Astrocyte (in vitro differentiated cells and primary cell): ENCODE measurements around the gene DCBLD1. TPM values are rescaled to one million over a fixed set of nuclear protein-coding genes. Genes with fewer than 3 reads are reported as not detected.
"Not testable (repeated sequence)": the region's sequence is repeated elsewhere in the genome, so short reads cannot be mapped to it uniquely, and the experiment has no call there.

Source experiments
- DNase-seq: peaks from one replicate; pipeline ENCODE4 v3.0.0-alpha.2; 2010; ENCODE audit warnings: low read depth
- FAIRE-seq: peaks from 2 replicates; lab custom pipeline; 2011; peaks lifted over from hg19 to GRCh38; lab: Jason Lieb, UNC
- H2AFZ ChIP-seq: 2 replicates; pipeline ENCODE4 v1.6.0; 2012; ENCODE audit warnings: low read depth, low read length, inconsistent platforms
- H3K27ac ChIP-seq: 2 replicates; pipeline ENCODE4 v1.5.1; 2011; ENCODE audit warnings: low read depth, low read length, inconsistent platforms
- H3K27me3 ChIP-seq: 2 replicates; pipeline ENCODE4 v1.6.0; 2011; ENCODE audit warnings: low read length, inconsistent platforms; ENCODE audit not compliant: insufficient read depth
- H3K36me3 ChIP-seq: 2 replicates; pipeline ENCODE4 v1.5.1; 2011; ENCODE audit warnings: low read length, inconsistent platforms; ENCODE audit not compliant: insufficient read depth
- H3K4me1 ChIP-seq: 2 replicates; pipeline ENCODE4 v1.5.1; 2011; ENCODE audit warnings: low read length, inconsistent platforms; ENCODE audit not compliant: insufficient read depth
- H3K4me2 ChIP-seq: 2 replicates; pipeline ENCODE4 v1.6.0; 2012; ENCODE audit warnings: low read length, inconsistent platforms
- H3K4me3 ChIP-seq: 2 replicates; pipeline ENCODE4 v1.5.1; 2011; ENCODE audit warnings: low read depth, mild to moderate bottlenecking, low read length, inconsistent platforms; ENCODE audit not compliant: insufficient read depth
- H3K79me2 ChIP-seq: 2 replicates; pipeline ENCODE4 v1.6.0; 2012; ENCODE audit warnings: mild to moderate bottlenecking, low read length, inconsistent platforms; ENCODE audit not compliant: insufficient read depth
- H3K9ac ChIP-seq: 2 replicates; pipeline ENCODE4 v1.6.0; 2012; ENCODE audit warnings: mild to moderate bottlenecking, low read length, inconsistent platforms
- H3K9me3 ChIP-seq: 2 replicates; pipeline ENCODE4 v1.5.1; 2012; ENCODE audit warnings: low read depth, mild to moderate bottlenecking, low read length, inconsistent platforms; ENCODE audit not compliant: insufficient read depth
- H4K20me1 ChIP-seq: 2 replicates; pipeline ENCODE4 v1.6.0; 2012; ENCODE audit warnings: low read length, inconsistent platforms; ENCODE audit not compliant: insufficient read depth
- H3K27ac Mint-ChIP-seq: one replicate; pipeline ENCODE4 v1.8.0; 2021; ENCODE audit warnings: mild to moderate bottlenecking, mixed read lengths; ENCODE audit not compliant: unreplicated experiment
- H3K27me3 Mint-ChIP-seq: one replicate; pipeline ENCODE4 v1.8.0; 2021; ENCODE audit warnings: low read depth, mixed read lengths; ENCODE audit not compliant: unreplicated experiment
- H3K36me3 Mint-ChIP-seq: one replicate; pipeline ENCODE4 v1.8.0; 2021; ENCODE audit warnings: low read depth, mixed read lengths; ENCODE audit not compliant: unreplicated experiment
- H3K4me1 Mint-ChIP-seq: one replicate; pipeline ENCODE4 v1.8.0; 2021; ENCODE audit warnings: low read depth, mixed read lengths; ENCODE audit not compliant: unreplicated experiment
- H3K4me3 Mint-ChIP-seq: one replicate; pipeline ENCODE4 v1.8.0; 2021; ENCODE audit warnings: mild to moderate bottlenecking, moderate library complexity, mixed read lengths; ENCODE audit not compliant: unreplicated experiment
- H3K9me3 Mint-ChIP-seq: one replicate; pipeline ENCODE4 v1.8.0; 2021; ENCODE audit warnings: mild to moderate bottlenecking, mixed read lengths; ENCODE audit not compliant: unreplicated experiment
- CTCF ChIP-seq: IDR thresholded peaks from 2 replicates; pipeline ENCODE4 v1.5.1; 2011; ENCODE audit warnings: low read depth, mild to moderate bottlenecking, inconsistent platforms, low read length, moderate library complexity; ENCODE audit not compliant: insufficient read depth
- EZH2 ChIP-seq: IDR thresholded peaks from 2 replicates; pipeline ENCODE4 v1.6.1; 2012; ENCODE audit warnings: mild to moderate bottlenecking, low read length, inconsistent platforms; ENCODE audit not compliant: insufficient read depth
- total RNA-seq: library from RNA; stranded (reverse); gene quantifications from 2 replicates; pipeline ENCODE4 v1.2.1, GENCODE V29; 2021

Gene DCBLD1
- total RNA-seq, 1 donor from 2014 or later, result 36.8 TPM

GRCh38 chr6:117441824-117442264 is 40.6 kb upstream of the DCBLD1 start:
- Histone ChIP-seq H4K20me1 (no peaks in the 10 kb centered on the region), H3K9ac (peak overlapping the region; percentile 18), H3K9me3 (no peaks in the 10 kb centered on the region), H3K36me3 (no peaks in the 10 kb centered on the region), H3K4me1 (peaks cover 14% of the 10 kb centered on the region), H3K27me3 (no peaks in the 10 kb centered on the region), H3K4me3 (no peak overlapping the region), H3K4me2 (peak overlapping the region; percentile 29), H2AFZ (no peak overlapping the region), H3K79me2 (no peaks in the 10 kb centered on the region), H3K27ac (peak overlapping the region; percentile 85)
- H3K9me3 Mint-ChIP-seq, result no peaks in the 10 kb centered on the region
- H3K4me1 Mint-ChIP-seq, result peaks cover 3% of the 10 kb centered on the region
- H3K36me3 Mint-ChIP-seq, result peaks cover 1% of the 10 kb centered on the region
- no peak for TF ChIP-seq CTCF
- no peak for TF ChIP-seq EZH2
- H3K27me3 Mint-ChIP-seq, result no peaks in the 10 kb centered on the region
- peak; percentile 73 for DNase-seq
- no peak for FAIRE-seq
- no peak overlapping the region for H3K27ac Mint-ChIP-seq
- H3K4me3 Mint-ChIP-seq, result no peak overlapping the region

GRCh38 chr6:117442313-117442712 is 40.2 kb upstream of the DCBLD1 start:
- H3K9me3 ChIP-seq, H2AFZ ChIP-seq: not testable (repeated sequence)

GRCh38 chr6:117444600-117444999 is 37.9 kb upstream of the DCBLD1 start:
- no peaks in the 10 kb centered on the region for H3K9me3 Mint-ChIP-seq
- Histone ChIP-seq H2AFZ (no peak overlapping the region), H3K4me1 (peaks cover 38% of the 10 kb centered on the region), H3K4me2 (no peak overlapping the region), H4K20me1 (no peaks in the 10 kb centered on the region), H3K27me3 (no peaks in the 10 kb centered on the region), H3K4me3 (no peak overlapping the region), H3K9ac (no peak overlapping the region), H3K9me3 (no peaks in the 10 kb centered on the region), H3K79me2 (no peaks in the 10 kb centered on the region), H3K36me3 (no peaks in the 10 kb centered on the region), H3K27ac (no peak overlapping the region)
- H3K27ac Mint-ChIP-seq, result no peak overlapping the region
- FAIRE-seq, result peak; percentile 68
- H3K36me3 Mint-ChIP-seq, result peaks cover 2% of the 10 kb centered on the region
- peaks cover 21% of the 10 kb centered on the region for H3K4me1 Mint-ChIP-seq
- DNase-seq, result peak; percentile 42
- H3K4me3 Mint-ChIP-seq, result no peak overlapping the region
- TF ChIP-seq EZH2, result no peak
- no peaks in the 10 kb centered on the region for H3K27me3 Mint-ChIP-seq

More at GRCh38 chr6:117442313-117442712, 40.2 kb upstream of the DCBLD1 start:
- H3K36me3 Mint-ChIP-seq, H3K27ac Mint-ChIP-seq, H3K4me3 Mint-ChIP-seq, H3K36me3 ChIP-seq, H3K9me3 Mint-ChIP-seq, H3K4me1 Mint-ChIP-seq, DNase-seq, H3K4me3 ChIP-seq, H4K20me1 ChIP-seq, H3K27me3 ChIP-seq, H3K27me3 Mint-ChIP-seq, FAIRE-seq, H3K79me2 ChIP-seq: not testable (repeated sequence)
- H3K27ac ChIP-seq, result peak overlapping the region; percentile 85
- peak overlapping the region; percentile 29 for H3K4me2 ChIP-seq
- peaks cover 18% of the 10 kb centered on the region for H3K4me1 ChIP-seq
- H3K9ac ChIP-seq, result peak overlapping the region; percentile 18
